Liver (tissue), 3 donors: Measurements from ENCODE around the gene SLC24A3.

Source experiments
- EGR1 ChIP-seq, 2 donors: IDR thresholded peaks; 2 replicates each; pipeline ENCODE4 v1.6.1; 2016 to 2018; ENCODE audit warnings: antibody characterized with exemption in 2 of 2, low read depth in 2 of 2
- FOXA1 ChIP-seq: IDR thresholded peaks from 2 replicates; pipeline ENCODE4 v1.6.1; 2016; ENCODE audit warnings: antibody characterized with exemption
- NR2F2 ChIP-seq: IDR thresholded peaks from 2 replicates; pipeline ENCODE4 v1.6.1; 2016; ENCODE audit warnings: antibody characterized with exemption
- RAD21 ChIP-seq, 2 donors: IDR thresholded peaks; 2 replicates each; pipeline ENCODE4 v1.6.1; 2016; ENCODE audit warnings: antibody characterized with exemption in 2 of 2, mild to moderate bottlenecking in 2 of 2
- TF ChIP-seq, protein P1 (sequence below): fragments of 150-350 bp; IDR thresholded peaks from 2 replicates; pipeline ENCODE4 v1.5.1; 2017; ENCODE audit warnings: improper control_type of control experiment, low read depth, low read length; ENCODE audit not compliant: missing input control
- TF ChIP-seq, protein P2 (sequence below): IDR thresholded peaks from 2 replicates; pipeline ENCODE4 v1.6.1; 2016; ENCODE audit warnings: antibody characterized with exemption, mild to moderate bottlenecking
- donor health status: healthy.
- donor health status: healthy.

DNA sequence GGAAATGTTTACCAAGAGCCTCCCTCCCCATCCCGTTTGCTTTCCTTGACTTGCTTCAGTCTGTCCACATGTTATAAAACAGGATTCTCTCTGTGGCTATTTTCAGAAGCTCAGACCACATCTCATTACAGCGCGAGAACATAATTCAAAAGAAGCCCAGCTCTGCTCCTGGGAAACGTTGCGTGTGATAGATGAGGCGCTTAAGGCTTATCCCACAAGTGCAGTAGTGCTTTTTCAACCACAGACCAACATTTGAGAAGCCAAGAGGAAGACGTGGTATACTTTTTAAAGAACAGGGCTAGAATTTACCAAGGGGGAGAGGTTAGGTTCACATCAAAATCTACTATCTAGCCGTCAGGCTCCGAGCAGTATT, 239.5 kb downstream of the SLC24A3 start:
- TF ChIP-seq NR2F2 (no peak), FOXA1 (no peak), RAD21 (IDR thresholded peaks at IDR 0.05) (no peak), EGR1 (IDR thresholded peaks at IDR 0.05; ENCODE audit: low read depth in 2 of 2) (no peak)
- TF ChIP-seq, protein P1, sequence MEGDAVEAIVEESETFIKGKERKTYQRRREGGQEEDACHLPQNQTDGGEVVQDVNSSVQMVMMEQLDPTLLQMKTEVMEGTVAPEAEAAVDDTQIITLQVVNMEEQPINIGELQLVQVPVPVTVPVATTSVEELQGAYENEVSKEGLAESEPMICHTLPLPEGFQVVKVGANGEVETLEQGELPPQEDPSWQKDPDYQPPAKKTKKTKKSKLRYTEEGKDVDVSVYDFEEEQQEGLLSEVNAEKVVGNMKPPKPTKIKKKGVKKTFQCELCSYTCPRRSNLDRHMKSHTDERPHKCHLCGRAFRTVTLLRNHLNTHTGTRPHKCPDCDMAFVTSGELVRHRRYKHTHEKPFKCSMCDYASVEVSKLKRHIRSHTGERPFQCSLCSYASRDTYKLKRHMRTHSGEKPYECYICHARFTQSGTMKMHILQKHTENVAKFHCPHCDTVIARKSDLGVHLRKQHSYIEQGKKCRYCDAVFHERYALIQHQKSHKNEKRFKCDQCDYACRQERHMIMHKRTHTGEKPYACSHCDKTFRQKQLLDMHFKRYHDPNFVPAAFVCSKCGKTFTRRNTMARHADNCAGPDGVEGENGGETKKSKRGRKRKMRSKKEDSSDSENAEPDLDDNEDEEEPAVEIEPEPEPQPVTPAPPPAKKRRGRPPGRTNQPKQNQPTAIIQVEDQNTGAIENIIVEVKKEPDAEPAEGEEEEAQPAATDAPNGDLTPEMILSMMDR: no peak
- TF ChIP-seq, protein P2, sequence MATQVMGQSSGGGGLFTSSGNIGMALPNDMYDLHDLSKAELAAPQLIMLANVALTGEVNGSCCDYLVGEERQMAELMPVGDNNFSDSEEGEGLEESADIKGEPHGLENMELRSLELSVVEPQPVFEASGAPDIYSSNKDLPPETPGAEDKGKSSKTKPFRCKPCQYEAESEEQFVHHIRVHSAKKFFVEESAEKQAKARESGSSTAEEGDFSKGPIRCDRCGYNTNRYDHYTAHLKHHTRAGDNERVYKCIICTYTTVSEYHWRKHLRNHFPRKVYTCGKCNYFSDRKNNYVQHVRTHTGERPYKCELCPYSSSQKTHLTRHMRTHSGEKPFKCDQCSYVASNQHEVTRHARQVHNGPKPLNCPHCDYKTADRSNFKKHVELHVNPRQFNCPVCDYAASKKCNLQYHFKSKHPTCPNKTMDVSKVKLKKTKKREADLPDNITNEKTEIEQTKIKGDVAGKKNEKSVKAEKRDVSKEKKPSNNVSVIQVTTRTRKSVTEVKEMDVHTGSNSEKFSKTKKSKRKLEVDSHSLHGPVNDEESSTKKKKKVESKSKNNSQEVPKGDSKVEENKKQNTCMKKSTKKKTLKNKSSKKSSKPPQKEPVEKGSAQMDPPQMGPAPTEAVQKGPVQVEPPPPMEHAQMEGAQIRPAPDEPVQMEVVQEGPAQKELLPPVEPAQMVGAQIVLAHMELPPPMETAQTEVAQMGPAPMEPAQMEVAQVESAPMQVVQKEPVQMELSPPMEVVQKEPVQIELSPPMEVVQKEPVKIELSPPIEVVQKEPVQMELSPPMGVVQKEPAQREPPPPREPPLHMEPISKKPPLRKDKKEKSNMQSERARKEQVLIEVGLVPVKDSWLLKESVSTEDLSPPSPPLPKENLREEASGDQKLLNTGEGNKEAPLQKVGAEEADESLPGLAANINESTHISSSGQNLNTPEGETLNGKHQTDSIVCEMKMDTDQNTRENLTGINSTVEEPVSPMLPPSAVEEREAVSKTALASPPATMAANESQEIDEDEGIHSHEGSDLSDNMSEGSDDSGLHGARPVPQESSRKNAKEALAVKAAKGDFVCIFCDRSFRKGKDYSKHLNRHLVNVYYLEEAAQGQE: no peak
